Upper lobe of left lung (tissue), 6 donors: ENCODE data around the gene HIVEP3. TPM values are rescaled to one million over a fixed set of nuclear protein-coding genes. Genes with fewer than 3 reads are reported as not detected.
A peak's percentile ranks its signal among the peaks of the same experiment; 100 is the strongest.

Experiments used
- ATAC-seq, 2 donors: fragments of 200-7000 bp; cut with Tn5 transposase; one replicate each; pipeline ENCODE4 v1.9.1; 2022; ENCODE audit warnings: mild to moderate bottlenecking in 2 of 2, moderate library complexity in 2 of 2; ENCODE audit not compliant: low FRiP score in 2 of 2
- DNase-seq, 2 donors: peaks; one replicate each; pipeline ENCODE4 v3.0.0-alpha.2; 2019 to 2020
- H3K27ac ChIP-seq, 4 donors: fragments of 200-600 bp; sonication (generic); one replicate each; pipeline ENCODE4 v1.5.1; 2016 to 2019
- H3K27me3 ChIP-seq, 4 donors: fragments of 200-600 bp; sonication (generic); one replicate each; pipeline ENCODE4 v1.5.1; 2017 to 2019
- H3K36me3 ChIP-seq, 4 donors: fragments of 200-600 bp; sonication (generic); one replicate each; pipeline ENCODE4 v1.5.1; 2016 to 2019
- H3K4me1 ChIP-seq, 4 donors: fragments of 200-600 bp; sonication (generic); one replicate each; pipeline ENCODE4 v1.5.1; 2018 to 2019
- H3K4me3 ChIP-seq, 4 donors: fragments of 200-600 bp; sonication (generic); one replicate each; pipeline ENCODE4 v1.5.1; 2017 to 2019; ENCODE audit warnings: mild to moderate bottlenecking in 2 of 4, moderate library complexity in 1 of 4
- H3K9me3 ChIP-seq, 4 donors: fragments of 200-600 bp; sonication (generic); one replicate each; pipeline ENCODE4 v1.5.1; 2018 to 2019
- EP300 ChIP-seq, 4 donors: sonication (generic); formaldehyde crosslinking; IDR thresholded peaks; one replicate each; pipeline ENCODE4 v1.5.1; 2017; ENCODE audit warnings: antibody characterized with exemption in 4 of 4, control low read depth in 2 of 4
- POLR2A ChIP-seq, 4 donors: fragments of 450-650 bp; IDR thresholded peaks; one replicate each; pipeline ENCODE4 v1.5.1; 2016 to 2017; ENCODE audit warnings: antibody characterized with exemption in 4 of 4, mild to moderate bottlenecking in 2 of 4
- POLR2AphosphoS5 ChIP-seq, 2 donors: sonication (generic); formaldehyde crosslinking; IDR thresholded peaks; one replicate each; pipeline ENCODE4 v1.5.1; 2017; ENCODE audit warnings: antibody characterized with exemption in 2 of 2
- WGBS, 2 donors: methylation state at CpG; one replicate each; pipeline ENCODE4 v1.1.5; 2017 to 2018; 5-methylcytosine and 5-hydroxymethylcytosine counted together
- total RNA-seq, 6 donors: library from RNA; depleted of rRNA in 4 of 6; stranded (reverse); fragments of >200 nt in 4 of 6; gene quantifications; one replicate each; pipeline versions ENCODE4 v1.1.0 to v1.2.1, GENCODE V29; 2016 to 2021
- TF ChIP-seq, protein P1 (sequence below), 6 experiments: fragments of 450-650 bp in 4 of 6; fragments of 200-600 bp in 2 of 6; sonication (generic) in 2 of 6; IDR thresholded peaks; one replicate each; pipeline ENCODE4 v1.5.1; 2016 to 2019; ENCODE audit warnings: antibody characterized with exemption in 6 of 6
- donor health status: DM: no; HTN: no; CAD: no; lungs with moderate emphysema.
- donor health status: DM: no; HTN: yes; CAD: no; lungs with severe emphysema.

The HIVEP3 gene
- total RNA-seq, 6 donors from 2014 or later: 9.7 to 23.0 (median 11.6) TPM

DNA sequence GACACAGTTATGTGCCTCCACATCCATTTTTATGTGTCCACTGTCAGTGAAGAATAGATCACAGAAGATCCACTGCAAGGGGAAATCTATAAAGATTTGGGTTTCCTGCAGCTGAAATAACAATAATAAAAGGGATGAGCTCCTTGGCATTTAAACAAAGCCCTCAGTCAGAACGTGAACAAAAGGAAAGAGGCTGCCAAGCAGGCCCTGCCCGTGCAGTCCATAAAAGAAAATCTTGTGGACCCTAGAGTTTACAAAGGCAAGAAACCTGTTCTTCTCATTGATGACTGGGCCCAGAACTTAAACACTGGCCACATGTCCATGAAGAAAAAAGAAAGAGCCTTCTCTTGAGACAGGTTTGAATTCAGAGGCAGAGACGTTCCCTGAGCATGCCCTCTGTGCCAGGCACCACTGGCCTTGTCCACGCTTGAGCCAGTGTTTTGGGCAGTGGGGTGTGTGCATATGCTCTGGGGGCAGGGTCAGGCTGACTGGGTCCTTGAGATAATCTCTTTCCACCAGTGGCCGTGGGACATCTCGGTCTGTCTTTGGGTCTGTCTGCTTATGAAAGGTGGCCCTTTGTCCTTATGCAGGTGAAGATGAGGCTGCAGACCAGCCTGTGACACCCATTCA lies 142.7 kb downstream of the HIVEP3 start:
- ATAC-seq: no peak
- Histone ChIP-seq H3K4me1 (peaks cover 20 to 36% (median 27%) of the 10 kb centered on the region in 4 donors), H3K4me3 (no peak overlapping the region), H3K27me3 (no peaks in the 10 kb centered on the region), H3K27ac (no peak overlapping the region), H3K9me3 (no peaks in the 10 kb centered on the region), H3K36me3 (no peaks in the 10 kb centered on the region)
- WGBS, 2 donors: 73 to 91% methylated on average over 4 to 6 of the region's 6 CpGs
- DNase-seq: no peak
- no peak for TF ChIP-seq POLR2A (IDR thresholded peaks at IDR 0.05)
- TF ChIP-seq, protein P1, sequence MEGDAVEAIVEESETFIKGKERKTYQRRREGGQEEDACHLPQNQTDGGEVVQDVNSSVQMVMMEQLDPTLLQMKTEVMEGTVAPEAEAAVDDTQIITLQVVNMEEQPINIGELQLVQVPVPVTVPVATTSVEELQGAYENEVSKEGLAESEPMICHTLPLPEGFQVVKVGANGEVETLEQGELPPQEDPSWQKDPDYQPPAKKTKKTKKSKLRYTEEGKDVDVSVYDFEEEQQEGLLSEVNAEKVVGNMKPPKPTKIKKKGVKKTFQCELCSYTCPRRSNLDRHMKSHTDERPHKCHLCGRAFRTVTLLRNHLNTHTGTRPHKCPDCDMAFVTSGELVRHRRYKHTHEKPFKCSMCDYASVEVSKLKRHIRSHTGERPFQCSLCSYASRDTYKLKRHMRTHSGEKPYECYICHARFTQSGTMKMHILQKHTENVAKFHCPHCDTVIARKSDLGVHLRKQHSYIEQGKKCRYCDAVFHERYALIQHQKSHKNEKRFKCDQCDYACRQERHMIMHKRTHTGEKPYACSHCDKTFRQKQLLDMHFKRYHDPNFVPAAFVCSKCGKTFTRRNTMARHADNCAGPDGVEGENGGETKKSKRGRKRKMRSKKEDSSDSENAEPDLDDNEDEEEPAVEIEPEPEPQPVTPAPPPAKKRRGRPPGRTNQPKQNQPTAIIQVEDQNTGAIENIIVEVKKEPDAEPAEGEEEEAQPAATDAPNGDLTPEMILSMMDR (IDR thresholded peaks at IDR 0.05): no peak
- no peak for TF ChIP-seq EP300 (IDR thresholded peaks at IDR 0.05)
- TF ChIP-seq POLR2AphosphoS5 (IDR thresholded peaks at IDR 0.05): no peak

DNA sequence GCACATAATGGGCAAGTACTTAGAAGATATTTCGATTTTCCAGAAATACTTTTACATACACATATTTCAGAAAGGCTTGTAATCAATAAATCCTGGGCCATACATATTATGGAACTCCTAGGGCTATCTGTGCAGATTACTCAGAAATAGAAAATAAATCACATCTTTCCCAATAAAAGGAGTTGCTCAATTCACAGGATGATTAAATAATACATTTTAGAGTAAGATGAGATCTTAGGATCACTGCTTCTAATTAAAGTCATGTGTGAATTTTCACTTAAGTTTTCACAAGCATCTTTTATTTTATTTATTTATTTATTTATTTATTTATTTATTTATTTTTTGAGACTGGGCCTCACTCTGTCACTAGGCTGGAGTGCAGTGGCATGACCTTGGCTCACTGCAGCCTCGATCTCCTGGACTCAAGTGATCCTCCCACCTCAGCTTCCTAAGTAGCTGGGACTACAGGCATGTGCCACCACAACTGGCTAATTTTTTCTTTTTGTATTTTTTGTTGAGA lies 144.2 kb downstream of the HIVEP3 start:
- WGBS, 2 donors: 83% methylated on average over 2 of the region's 2 CpGs
- TF ChIP-seq EP300 (IDR thresholded peaks at IDR 0.05): no peak
- TF ChIP-seq, protein P1 (IDR thresholded peaks at IDR 0.05): no peak
- no peak for TF ChIP-seq POLR2AphosphoS5 (IDR thresholded peaks at IDR 0.05)
- TF ChIP-seq POLR2A (IDR thresholded peaks at IDR 0.05): no peak
- Histone ChIP-seq H3K27me3 (no peaks in the 10 kb centered on the region), H3K27ac (no peak overlapping the region), H3K36me3 (no peaks in the 10 kb centered on the region), H3K4me3 (no peak overlapping the region), H3K4me1 (peaks cover 25 to 42% (median 30%) of the 10 kb centered on the region in 4 donors), H3K9me3 (no peaks in the 10 kb centered on the region)
- ATAC-seq (no peak), DNase-seq (no peak)

DNA sequence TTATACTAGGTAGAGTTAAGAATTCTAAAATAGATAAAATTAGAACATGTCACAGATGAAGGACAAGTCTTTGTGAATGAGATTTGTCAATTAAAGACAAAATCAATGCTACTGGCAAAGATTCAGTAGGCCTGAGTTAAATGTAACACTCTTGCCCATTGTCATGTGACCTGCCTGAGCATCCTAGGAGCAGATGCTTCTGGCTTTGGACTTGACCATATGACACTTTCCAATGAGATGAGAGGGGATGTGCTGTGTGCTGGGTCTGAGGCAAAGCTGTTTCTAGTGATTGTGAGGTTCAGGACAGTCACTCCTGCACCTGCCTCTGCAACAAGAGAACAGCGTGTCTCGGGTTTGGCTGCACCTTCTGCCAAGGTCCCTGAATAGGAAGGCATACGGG lies 144.9 kb downstream of the HIVEP3 start:
- H3K27ac ChIP-seq: no peak overlapping the region
- no peak for ATAC-seq
- H3K36me3 ChIP-seq: no peaks in the 10 kb centered on the region
- no peak overlapping the region for H3K4me3 ChIP-seq
- no peaks in the 10 kb centered on the region for H3K27me3 ChIP-seq
- H3K4me1 ChIP-seq: peaks cover 25 to 47% (median 31%) of the 10 kb centered on the region in 4 donors
- WGBS, 2 donors: 99 to 100% methylated on average over 2 to 3 of the region's 3 CpGs
- no peak for DNase-seq
- H3K9me3 ChIP-seq: no peaks in the 10 kb centered on the region
- TF ChIP-seq POLR2A (IDR thresholded peaks at IDR 0.05) (no peak), EP300 (IDR thresholded peaks at IDR 0.05) (no peak), POLR2AphosphoS5 (IDR thresholded peaks at IDR 0.05) (no peak)
- TF ChIP-seq, protein P1 (IDR thresholded peaks at IDR 0.05): no peak

DNA sequence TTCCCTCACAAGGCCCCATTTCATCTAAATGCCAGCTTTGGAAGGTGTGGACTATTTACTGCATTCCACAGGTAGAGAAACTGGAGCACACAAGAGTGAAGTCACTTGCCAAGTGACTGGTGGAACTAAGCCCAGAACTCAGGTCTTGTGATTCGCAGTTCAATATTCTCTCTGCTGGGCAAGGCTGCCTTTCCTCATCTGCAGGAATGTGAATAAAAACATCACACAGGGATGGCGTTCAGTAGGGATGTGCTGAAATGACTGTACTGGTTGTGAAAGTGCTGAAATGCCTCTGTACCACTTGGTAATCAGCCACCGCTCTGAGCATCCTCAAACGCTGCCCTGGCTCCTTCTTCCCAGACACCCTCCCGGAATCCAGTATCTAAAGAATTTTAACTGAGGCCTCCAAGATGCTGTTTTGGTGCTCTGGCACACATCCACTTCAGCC lies 145.6 kb downstream of the HIVEP3 start:
- Histone ChIP-seq H3K27me3 (no peaks in the 10 kb centered on the region), H3K4me1 (peaks cover 25 to 54% (median 34%) of the 10 kb centered on the region in 4 donors), H3K9me3 (no peaks in the 10 kb centered on the region), H3K27ac (peak overlapping the region in 1 of 4 donors; percentile 34), H3K4me3 (no peak overlapping the region), H3K36me3 (no peaks in the 10 kb centered on the region)
- peak in 1 of 2 donors; percentile 53 for DNase-seq
- TF ChIP-seq POLR2AphosphoS5 (IDR thresholded peaks at IDR 0.05) (no peak), EP300 (IDR thresholded peaks at IDR 0.05) (peak in 1 of 4 donors; percentile 10)
- ATAC-seq: peak; percentile 29 to 84
- WGBS, 2 donors: 53 to 77% methylated on average over 5 of the region's 5 CpGs

DNA sequence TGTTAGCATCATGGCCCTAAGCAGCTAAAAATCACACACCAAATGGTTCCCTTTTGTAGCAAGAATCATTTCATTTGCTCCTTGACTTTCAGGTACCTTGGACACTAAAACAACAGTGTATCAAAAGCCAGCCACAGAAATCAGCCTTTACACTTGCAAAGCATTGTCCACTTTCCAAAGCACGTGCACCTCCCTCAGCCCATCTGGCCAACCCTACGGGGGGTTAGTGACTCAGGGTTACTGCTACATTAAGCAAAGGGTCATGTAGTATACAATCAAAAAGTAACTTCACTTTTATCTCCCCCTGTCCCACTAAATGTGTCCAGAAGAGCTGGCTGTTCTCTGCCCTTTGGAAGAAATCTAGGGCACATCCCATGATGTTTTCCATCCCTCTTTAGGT lies 149.7 kb downstream of the HIVEP3 start:
- DNase-seq (no peak), ATAC-seq (no peak)
- Histone ChIP-seq H3K4me3 (no peak overlapping the region), H3K27me3 (no peaks in the 10 kb centered on the region), H3K9me3 (no peaks in the 10 kb centered on the region), H3K36me3 (no peaks in the 10 kb centered on the region), H3K4me1 (peaks cover 26 to 61% (median 47%) of the 10 kb centered on the region in 4 donors), H3K27ac (peak overlapping the region in 2 of 4 donors; percentile 41 to 48)
- WGBS, 2 donors: 70 to 81% methylated on average over 2 of the region's 2 CpGs
- TF ChIP-seq, protein P1 (IDR thresholded peaks at IDR 0.05): no peak
